Uterus (tissue), 2 donors: ENCODE data around the gene N4BP3.

Experiments
- POLR2A ChIP-seq, 2 donors: fragments of 450-650 bp; IDR thresholded peaks; one replicate each; pipeline ENCODE4 v1.6.1; 2016; ENCODE audit warnings: antibody characterized with exemption in 2 of 2, mild to moderate bottlenecking in 1 of 2, moderate library complexity in 1 of 2
- TF ChIP-seq, protein P1 (sequence below), 4 experiments: fragments of 200-600 bp in 2 of 4; fragments of 450-650 bp in 2 of 4; sonication (generic) in 2 of 4; IDR thresholded peaks; one replicate each; pipeline ENCODE4 v1.5.1; 2016 to 2019; ENCODE audit warnings: antibody characterized with exemption in 4 of 4, mild to moderate bottlenecking in 2 of 4, moderate library complexity in 1 of 4

DNA sequence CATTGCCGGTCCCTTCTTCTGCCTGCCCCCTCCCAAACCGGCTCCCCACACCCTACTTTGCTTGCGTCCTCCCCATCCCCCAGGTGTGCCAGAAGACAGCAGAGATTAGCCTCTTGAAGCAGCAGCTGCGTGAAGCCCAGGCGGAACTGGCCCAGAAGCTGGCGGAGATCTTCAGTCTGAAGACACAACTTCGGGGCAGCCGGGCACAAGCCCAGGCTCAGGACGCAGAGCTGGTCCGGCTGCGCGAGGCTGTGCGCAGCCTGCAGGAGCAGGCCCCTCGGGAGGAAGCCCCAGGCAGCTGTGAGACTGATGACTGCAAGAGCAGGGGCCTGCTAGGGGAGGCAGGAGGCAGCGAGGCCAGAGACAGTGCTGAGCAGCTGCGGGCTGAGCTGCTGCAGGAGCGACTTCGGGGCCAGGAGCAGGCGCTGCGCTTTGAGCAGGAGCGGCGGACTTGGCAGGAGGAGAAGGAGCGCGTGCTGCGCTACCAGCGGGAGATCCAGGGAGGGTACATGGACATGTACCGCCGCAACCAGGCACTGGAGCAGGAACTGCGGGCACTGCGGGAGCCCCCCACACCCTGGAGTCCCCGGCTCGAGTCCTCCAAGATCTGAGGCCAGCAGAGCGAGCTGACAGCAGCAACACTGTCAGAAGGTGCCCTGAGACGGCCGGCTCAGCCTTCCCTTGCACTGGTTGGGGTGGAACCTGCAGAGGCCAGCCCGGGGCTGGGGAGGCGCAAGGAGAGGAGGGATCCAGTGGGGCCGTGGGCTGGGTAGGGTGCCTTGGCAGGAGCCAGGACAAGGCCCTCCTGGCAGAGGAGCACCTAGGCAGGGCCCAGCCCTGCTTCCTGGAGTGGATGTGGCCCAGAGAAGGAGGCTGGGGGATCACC is 8.3 kb downstream of the N4BP3 start:
- TF ChIP-seq, protein P1, sequence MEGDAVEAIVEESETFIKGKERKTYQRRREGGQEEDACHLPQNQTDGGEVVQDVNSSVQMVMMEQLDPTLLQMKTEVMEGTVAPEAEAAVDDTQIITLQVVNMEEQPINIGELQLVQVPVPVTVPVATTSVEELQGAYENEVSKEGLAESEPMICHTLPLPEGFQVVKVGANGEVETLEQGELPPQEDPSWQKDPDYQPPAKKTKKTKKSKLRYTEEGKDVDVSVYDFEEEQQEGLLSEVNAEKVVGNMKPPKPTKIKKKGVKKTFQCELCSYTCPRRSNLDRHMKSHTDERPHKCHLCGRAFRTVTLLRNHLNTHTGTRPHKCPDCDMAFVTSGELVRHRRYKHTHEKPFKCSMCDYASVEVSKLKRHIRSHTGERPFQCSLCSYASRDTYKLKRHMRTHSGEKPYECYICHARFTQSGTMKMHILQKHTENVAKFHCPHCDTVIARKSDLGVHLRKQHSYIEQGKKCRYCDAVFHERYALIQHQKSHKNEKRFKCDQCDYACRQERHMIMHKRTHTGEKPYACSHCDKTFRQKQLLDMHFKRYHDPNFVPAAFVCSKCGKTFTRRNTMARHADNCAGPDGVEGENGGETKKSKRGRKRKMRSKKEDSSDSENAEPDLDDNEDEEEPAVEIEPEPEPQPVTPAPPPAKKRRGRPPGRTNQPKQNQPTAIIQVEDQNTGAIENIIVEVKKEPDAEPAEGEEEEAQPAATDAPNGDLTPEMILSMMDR (IDR thresholded peaks at IDR 0.05), result no peak
- no peak for TF ChIP-seq POLR2A (IDR thresholded peaks at IDR 0.05)
